ENCODE results near the gene TMEM63A. TPM values are rescaled to one million over a fixed set of nuclear protein-coding genes. Genes with fewer than 3 reads are reported as not detected.

TMEM63A gene
- total RNA-seq, 4 donors from 2014 or later: 104 to 256 (median 180) TPM

DNA sequence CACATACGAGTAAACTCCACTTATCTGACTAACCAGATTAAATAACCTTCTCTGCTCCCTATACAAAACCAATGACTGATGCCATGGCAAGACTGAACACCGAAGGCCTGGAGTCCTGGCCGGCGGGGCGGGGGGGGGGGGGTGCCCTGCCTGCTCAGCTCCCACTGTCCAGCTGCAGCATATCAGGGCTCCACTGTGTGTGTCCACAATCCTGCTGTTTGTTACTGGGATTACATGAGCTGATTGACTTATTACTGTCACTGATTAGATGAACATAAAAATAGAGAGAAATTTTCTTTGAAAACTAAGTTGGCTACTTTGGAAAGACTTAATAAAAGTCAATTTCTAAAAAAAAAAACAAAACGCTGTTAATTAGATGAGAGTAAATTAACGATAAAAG, 24.9 kb downstream of the TMEM63A start:
- WGBS, 2 donors (ENCODE audit: low coverage in 1 of 2): 68 to 72% methylated on average over 2 to 6 of the region's 7 CpGs
- H3K36me3 ChIP-seq: peaks cover 0 to 55% (median 19%) of the 10 kb centered on the region in 4 donors
- in situ Hi-C loops (cut with MboI; ENCODE audit: low pct_ligation_motif_present in 1 of 4, low pct_unique_long_range_greater_than_20kb in 1 of 4, low sequenced_read_pairs in 3 of 4) (no loop called here), intact Hi-C loops (cut with DNase I; ENCODE audit: low total_unique reads) (no loop called here)
- TF ChIP-seq, protein P1, sequence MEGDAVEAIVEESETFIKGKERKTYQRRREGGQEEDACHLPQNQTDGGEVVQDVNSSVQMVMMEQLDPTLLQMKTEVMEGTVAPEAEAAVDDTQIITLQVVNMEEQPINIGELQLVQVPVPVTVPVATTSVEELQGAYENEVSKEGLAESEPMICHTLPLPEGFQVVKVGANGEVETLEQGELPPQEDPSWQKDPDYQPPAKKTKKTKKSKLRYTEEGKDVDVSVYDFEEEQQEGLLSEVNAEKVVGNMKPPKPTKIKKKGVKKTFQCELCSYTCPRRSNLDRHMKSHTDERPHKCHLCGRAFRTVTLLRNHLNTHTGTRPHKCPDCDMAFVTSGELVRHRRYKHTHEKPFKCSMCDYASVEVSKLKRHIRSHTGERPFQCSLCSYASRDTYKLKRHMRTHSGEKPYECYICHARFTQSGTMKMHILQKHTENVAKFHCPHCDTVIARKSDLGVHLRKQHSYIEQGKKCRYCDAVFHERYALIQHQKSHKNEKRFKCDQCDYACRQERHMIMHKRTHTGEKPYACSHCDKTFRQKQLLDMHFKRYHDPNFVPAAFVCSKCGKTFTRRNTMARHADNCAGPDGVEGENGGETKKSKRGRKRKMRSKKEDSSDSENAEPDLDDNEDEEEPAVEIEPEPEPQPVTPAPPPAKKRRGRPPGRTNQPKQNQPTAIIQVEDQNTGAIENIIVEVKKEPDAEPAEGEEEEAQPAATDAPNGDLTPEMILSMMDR (IDR thresholded peaks at IDR 0.05): no peak
- no peak for TF ChIP-seq EP300 (IDR thresholded peaks at IDR 0.05; ENCODE audit: low read depth)
- TF ChIP-seq POLR2A (IDR thresholded peaks at IDR 0.05): no peak
- TF ChIP-seq POLR2AphosphoS5 (IDR thresholded peaks at IDR 0.05): no peak
- H3K4me3 ChIP-seq: no peak overlapping the region
- H3K27ac ChIP-seq: no peak overlapping the region
- H3K9me3 ChIP-seq: no peaks in the 10 kb centered on the region
- H3K4me1 ChIP-seq: peaks cover 0 to 5% (median 0%) of the 10 kb centered on the region in 4 donors
- no peaks in the 10 kb centered on the region for H3K27me3 ChIP-seq
- DNase-seq: no peak

DNA sequence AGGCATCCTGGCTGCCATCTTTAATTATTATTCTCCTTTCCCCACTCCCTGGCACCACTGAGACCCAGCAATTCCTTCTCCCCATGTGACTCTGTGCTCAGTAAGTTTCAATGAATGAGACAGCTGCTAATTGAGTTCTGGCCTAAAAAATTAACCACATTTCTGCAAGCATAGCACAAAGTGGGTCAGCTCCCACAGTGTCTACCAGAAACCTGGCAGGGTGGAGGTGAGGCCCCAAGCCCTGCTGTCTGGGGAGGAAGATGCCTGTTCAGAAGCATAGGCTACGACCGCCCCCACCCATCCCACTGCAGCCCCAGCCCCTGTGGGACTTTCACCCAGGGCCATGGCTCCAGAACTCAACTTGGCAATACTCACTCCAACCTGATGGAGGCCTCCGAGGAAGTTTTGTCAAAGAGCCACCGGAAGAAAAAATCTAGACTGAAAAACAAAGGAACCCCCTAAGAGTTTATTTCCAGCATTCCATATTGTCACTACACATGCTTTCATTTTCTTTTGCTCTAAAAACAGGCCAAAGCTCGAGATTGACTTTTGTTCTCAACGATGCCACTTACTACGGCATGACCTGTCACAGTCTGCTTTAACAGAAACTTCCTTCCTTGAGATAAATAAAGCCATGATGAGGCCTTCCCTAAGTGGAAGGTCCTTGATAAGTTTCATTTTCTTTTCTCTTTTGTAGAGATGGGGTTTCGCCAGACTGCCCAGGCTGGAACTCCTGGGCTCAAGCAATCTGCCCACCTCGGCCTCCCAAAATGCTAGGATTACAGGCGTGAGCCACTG, 26.5 kb downstream of the TMEM63A start:
- intact Hi-C loops (cut with DNase I; ENCODE audit: low total_unique reads): no loop called here
- H3K36me3 ChIP-seq: peaks cover 0 to 44% (median 11%) of the 10 kb centered on the region in 4 donors
- H3K27me3 ChIP-seq: no peaks in the 10 kb centered on the region
- H3K4me3 ChIP-seq: no peak overlapping the region
- H3K27ac ChIP-seq: no peak overlapping the region
- in situ Hi-C loops (cut with MboI; ENCODE audit: low pct_ligation_motif_present in 1 of 4, low pct_unique_long_range_greater_than_20kb in 1 of 4, low sequenced_read_pairs in 3 of 4): no loop called here
- H3K4me1 ChIP-seq: peaks cover 0 to 15% (median 0%) of the 10 kb centered on the region in 4 donors
- no peak for DNase-seq
- H3K9me3 ChIP-seq: no peaks in the 10 kb centered on the region
- 64 to 77% methylated on average over 5 to 10 of the region's 10 CpGs for WGBS, 2 donors (ENCODE audit: low coverage in 1 of 2)
- TF ChIP-seq, protein P1 (IDR thresholded peaks at IDR 0.05): no peak
- TF ChIP-seq POLR2AphosphoS5 (IDR thresholded peaks at IDR 0.05) (no peak), EP300 (IDR thresholded peaks at IDR 0.05; ENCODE audit: low read depth) (no peak), POLR2A (IDR thresholded peaks at IDR 0.05) (no peak)

DNA sequence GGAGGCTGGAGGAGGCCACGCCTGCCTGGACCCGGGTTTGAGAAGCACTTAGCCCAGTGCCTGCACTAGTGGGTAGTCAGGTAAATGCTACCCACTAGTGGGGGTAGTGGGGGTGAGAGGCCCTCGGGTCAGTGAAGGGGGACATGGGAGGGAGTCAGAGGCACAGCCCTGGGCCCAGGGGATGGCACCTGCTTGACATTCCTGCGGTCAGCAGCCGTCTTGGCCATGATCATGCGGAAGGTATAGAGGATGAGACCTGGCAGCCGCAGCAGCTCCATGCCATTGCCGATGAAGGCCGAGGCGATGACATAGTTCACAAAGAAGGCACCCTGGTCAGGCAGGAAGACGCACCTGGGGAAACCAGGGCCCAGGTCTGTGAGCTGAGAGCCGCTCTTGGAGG, 28.7 kb downstream of the TMEM63A start:
- Histone ChIP-seq H3K9me3 (no peaks in the 10 kb centered on the region), H3K27me3 (no peaks in the 10 kb centered on the region), H3K4me3 (no peak overlapping the region), H3K4me1 (peaks cover 0 to 22% (median 4%) of the 10 kb centered on the region in 4 donors), H3K27ac (no peak overlapping the region), H3K36me3 (peaks cover 0 to 30% (median 7%) of the 10 kb centered on the region in 4 donors)
- in situ Hi-C loops (cut with MboI; ENCODE audit: low pct_ligation_motif_present in 1 of 4, low pct_unique_long_range_greater_than_20kb in 1 of 4, low sequenced_read_pairs in 3 of 4): no loop called here
- TF ChIP-seq POLR2AphosphoS5 (IDR thresholded peaks at IDR 0.05): no peak
- no peak for TF ChIP-seq EP300 (IDR thresholded peaks at IDR 0.05; ENCODE audit: low read depth)
- TF ChIP-seq POLR2A (IDR thresholded peaks at IDR 0.05): no peak
- TF ChIP-seq, protein P1 (IDR thresholded peaks at IDR 0.05): no peak
- 88 to 90% methylated on average over 7 to 12 of the region's 12 CpGs for WGBS, 2 donors (ENCODE audit: low coverage in 1 of 2)
- intact Hi-C loops (cut with DNase I; ENCODE audit: low total_unique reads): no loop called here
- DNase-seq: no peak

DNA sequence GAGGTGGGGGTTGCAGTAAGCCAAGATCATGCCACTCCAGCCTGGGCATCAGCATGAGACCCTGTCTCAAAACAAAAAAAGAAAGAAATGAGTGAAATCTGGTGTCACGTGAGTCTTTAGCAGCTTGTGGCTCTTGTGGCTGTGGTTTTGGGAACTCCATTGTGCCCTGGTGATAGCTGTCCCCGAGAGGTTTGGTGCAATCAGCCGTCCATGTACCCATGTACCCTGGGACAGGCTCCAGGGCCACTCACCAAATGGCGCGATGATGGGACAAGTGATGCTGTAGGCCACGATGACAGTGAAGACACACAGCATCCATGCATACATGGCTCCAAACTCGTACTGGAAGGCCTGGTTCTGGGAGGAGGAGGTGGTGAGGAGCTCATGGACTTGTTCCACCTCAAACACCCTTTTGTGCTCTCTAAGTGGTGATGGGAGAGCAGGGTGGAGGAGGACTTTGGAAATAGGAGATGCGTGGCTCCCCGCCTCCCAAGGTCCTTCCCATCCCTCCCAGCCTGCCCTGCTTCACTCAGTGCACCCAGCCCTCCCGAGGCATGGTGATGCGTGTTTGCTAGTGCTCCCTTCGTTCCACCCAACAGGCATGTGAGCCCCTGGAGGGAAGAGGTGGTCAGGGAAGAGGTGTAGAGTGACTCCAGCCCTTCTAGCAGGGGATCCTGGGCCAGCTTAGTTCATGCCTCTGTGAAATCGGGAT, 29.6 kb downstream of the TMEM63A start:
- H3K36me3 ChIP-seq: peaks cover 0 to 30% (median 7%) of the 10 kb centered on the region in 4 donors
- no peak for DNase-seq
- H3K27me3 ChIP-seq: no peaks in the 10 kb centered on the region
- H3K27ac ChIP-seq: no peak overlapping the region
- H3K9me3 ChIP-seq: no peaks in the 10 kb centered on the region
- no peak overlapping the region for H3K4me3 ChIP-seq
- 89 to 90% methylated on average over 5 to 13 of the region's 13 CpGs for WGBS, 2 donors (ENCODE audit: low coverage in 1 of 2)
- intact Hi-C loops (cut with DNase I; ENCODE audit: low total_unique reads) (loop anchor here (1.0 kb wide), 1 partner anchor 23 kb away; no protein-coding TSS in a partner anchor), in situ Hi-C loops (cut with MboI; ENCODE audit: low pct_ligation_motif_present in 1 of 4, low pct_unique_long_range_greater_than_20kb in 1 of 4, low sequenced_read_pairs in 3 of 4) (no loop called here)
- TF ChIP-seq POLR2A (IDR thresholded peaks at IDR 0.05): no peak
- H3K4me1 ChIP-seq: peaks cover 0 to 30% (median 13%) of the 10 kb centered on the region in 4 donors

Measured in transverse colon (tissue), 4 donors.